Stimulated activated CD8-positive, alpha-beta memory T cell treated with anti-CD3 and anti-CD28 coated beads, Interleukin-4, amount 100 ng/mL, for 24 hours (primary cell): ENCODE data around the gene IL12RB2.

Source experiments
- DNase-seq: peaks from one replicate; pipeline ENCODE4 v3.0.0-alpha.2; 2020; ENCODE audit warnings: low read depth

IL12RB2 gene

GRCh38 chr1:67348586-67349252 is 41.0 kb downstream of the IL12RB2 start:
- DNase-seq, result no peak

GRCh38 chr1:67350783-67351182 is 43.1 kb downstream of the IL12RB2 start:
- no peak for DNase-seq

- no peak for DNase-seq
Observed at GRCh38 chr1:67352211-67352610, 44.5 kb downstream of the IL12RB2 start.

- DNase-seq, result no peak
Observed at GRCh38 chr1:67355745-67356424, 48.2 kb downstream of the IL12RB2 start.

GRCh38 chr1:67359592-67359991 is 51.9 kb downstream of the IL12RB2 start:
- no peak for DNase-seq

GRCh38 chr1:67361641-67362040 is 54.0 kb downstream of the IL12RB2 start:
- no peak for DNase-seq

- DNase-seq, result no peak
Observed at GRCh38 chr1:67367370-67368045, 59.8 kb downstream of the IL12RB2 start.

GRCh38 chr1:67368046-67368514 is 60.4 kb downstream of the IL12RB2 start:
- DNase-seq, result no peak

GRCh38 chr1:67371043-67371442 is 63.4 kb downstream of the IL12RB2 start:
- DNase-seq, result no peak

GRCh38 chr1:67371681-67372080 is 64.0 kb downstream of the IL12RB2 start:
- DNase-seq, result no peak

GRCh38 chr1:67372136-67372535 is 64.5 kb downstream of the IL12RB2 start:
- DNase-seq, result no peak

- DNase-seq, result no peak
Observed at GRCh38 chr1:67372898-67373297, 65.2 kb downstream of the IL12RB2 start.

- DNase-seq, result no peak
Observed at GRCh38 chr1:67376381-67376780, 68.7 kb downstream of the IL12RB2 start.

GRCh38 chr1:67377253-67377652 is 69.6 kb downstream of the IL12RB2 start:
- no peak for DNase-seq

GRCh38 chr1:67381154-67381553 is 73.5 kb downstream of the IL12RB2 start:
- no peak for DNase-seq

- no peak for DNase-seq
Observed at GRCh38 chr1:67382292-67382691, 74.6 kb downstream of the IL12RB2 start.

- DNase-seq, result no peak
Observed at GRCh38 chr1:67383999-67384638, 76.4 kb downstream of the IL12RB2 start.

GRCh38 chr1:67390041-67390887 is 82.6 kb downstream of the IL12RB2 start:
- no peak for DNase-seq

GRCh38 chr1:67393240-67393639 is 85.6 kb downstream of the IL12RB2 start:
- DNase-seq, result no peak

- no peak for DNase-seq
Observed at GRCh38 chr1:67393737-67394136, 86.1 kb downstream of the IL12RB2 start.

GRCh38 chr1:67394548-67394947 is 86.9 kb downstream of the IL12RB2 start:
- DNase-seq, result no peak
